Gastrocnemius medialis (tissue), 4 donors: ENCODE results near the gene SYNJ2. TPM values are rescaled to one million over a fixed set of nuclear protein-coding genes. Genes with fewer than 3 reads are reported as not detected.
A peak's percentile ranks its signal among the peaks of the same experiment; 100 is the strongest.

Source experiments
- ATAC-seq, 2 donors: fragments of 150-250 bp; one replicate each; pipeline ENCODE4 v1.9.1; 2016
- DNase-seq, 2 donors: peaks; one replicate each; pipeline ENCODE4 v3.0.0-alpha.2; 2019
- H3K27ac ChIP-seq, 4 donors: fragments of 200-600 bp; sonication (generic); 1 replicate in 1 of 4; 2 replicates in 3 of 4; pipeline ENCODE4 v1.5.1; 2016 to 2018; ENCODE audit warnings: mild to moderate bottlenecking in 2 of 4, moderate library complexity in 1 of 4
- H3K27me3 ChIP-seq, 3 donors: fragments of 200-600 bp; sonication (generic) in 2 of 3; 1 replicate in 1 of 3; 2 replicates in 2 of 3; pipeline versions ENCODE4 v1.5.1 to v1.6.0; 2016 to 2019; ENCODE audit warnings: mild to moderate bottlenecking in 1 of 3, moderate library complexity in 1 of 3
- H3K36me3 ChIP-seq, 2 donors: fragments of 200-600 bp; sonication (generic) in 1 of 2; one replicate each; pipeline ENCODE4 v1.5.1; 2017 to 2018
- H3K4me1 ChIP-seq, 2 donors: fragments of 200-600 bp; sonication (generic) in 1 of 2; one replicate each; pipeline ENCODE4 v1.5.1; 2016 to 2017; ENCODE audit warnings: mild to moderate bottlenecking in 2 of 2
- H3K4me3 ChIP-seq, 4 donors: fragments of 200-600 bp; sonication (generic) in 3 of 4; 1 replicate in 1 of 4; 2 replicates in 3 of 4; pipeline ENCODE4 v1.5.1; 2016 to 2019; ENCODE audit warnings: mild to moderate bottlenecking in 2 of 4
- H3K9me3 ChIP-seq, 3 donors: fragments of 200-600 bp; sonication (generic) in 2 of 3; 1 replicate in 1 of 3; 2 replicates in 2 of 3; pipeline ENCODE4 v1.5.1; 2016 to 2019
- CTCF ChIP-seq, 5 experiments: fragments of 450-650 bp in 3 of 5; fragments of 200-600 bp in 2 of 5; sonication (generic) in 2 of 5; IDR thresholded peaks in 4 of 5; conservative IDR thresholded peaks in 1 of 5; 1 replicate in 4 of 5; 2 replicates in 1 of 5; pipeline ENCODE4 v1.5.1; 2016 to 2019; ENCODE audit warnings: antibody characterized with exemption in 5 of 5, mild to moderate bottlenecking in 3 of 5, moderate library complexity in 3 of 5
- POLR2A ChIP-seq, 2 donors: fragments of 450-650 bp; IDR thresholded peaks; one replicate each; pipeline ENCODE4 v1.6.1; 2017; ENCODE audit warnings: antibody characterized with exemption in 2 of 2, mild to moderate bottlenecking in 2 of 2, moderate library complexity in 2 of 2
- in situ Hi-C, 4 donors: fragments of 200-750 bp; cut with MboI; loops; one replicate each; pipeline versions ENCODE4 v1.15.0 to v1.8.0; 2017; ENCODE audit warnings: low sequenced_read_pairs in 4 of 4
- intact Hi-C: fragments of 100-400 bp; cut with DNase I; formaldehyde crosslinking; loops from one replicate; pipeline ENCODE4 v1.15.1; 2023; ENCODE audit warnings: low total_unique reads
- total RNA-seq, 4 donors: library from RNA; depleted of rRNA; stranded (reverse); fragments of >200 nt; gene quantifications; one replicate each; pipeline versions ENCODE4 v1.1.0 to v1.2.3, GENCODE V29; 2016

Gene SYNJ2
- total RNA-seq, 4 donors from 2014 or later: 3.9 to 17.0 (median 7.0) TPM

DNA sequence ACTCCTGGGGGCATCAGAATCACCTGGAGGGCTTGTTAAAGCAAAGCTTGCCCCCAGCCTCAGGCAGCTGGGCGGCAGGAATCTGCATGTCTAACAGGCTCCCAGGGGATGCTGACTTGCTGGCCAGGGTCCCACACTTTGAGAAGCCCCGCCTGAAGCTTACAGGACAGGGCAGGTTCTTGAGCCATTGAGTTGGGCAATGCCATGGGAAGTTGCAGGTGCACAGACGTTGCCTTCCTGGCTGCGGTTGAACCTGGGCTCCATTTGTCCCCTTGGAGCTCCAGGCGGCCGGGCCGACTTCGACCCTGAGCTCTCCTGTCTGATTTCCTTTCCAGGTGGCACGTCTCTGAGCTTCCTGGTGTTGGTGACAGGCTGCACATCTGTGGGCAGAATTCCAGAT, 46.8 kb downstream of the SYNJ2 start:
- DNase-seq (no peak), ATAC-seq (no peak)
- TF ChIP-seq POLR2A (IDR thresholded peaks at IDR 0.05): no peak
- TF ChIP-seq CTCF (IDR thresholded peaks at IDR 0.05 in 4 of 5, conservative IDR thresholded peaks at IDR 0.05 in 1 of 5): no peak
- H3K27me3 ChIP-seq: no peaks in the 10 kb centered on the region
- intact Hi-C loops: no loop called here
- no peaks in the 10 kb centered on the region for H3K9me3 ChIP-seq
- no peak overlapping the region for H3K27ac ChIP-seq
- H3K4me3 ChIP-seq: no peak overlapping the region
- H3K36me3 ChIP-seq: no peaks in the 10 kb centered on the region
- in situ Hi-C loops: no loop called here
- peaks cover 8 to 18% of the 10 kb centered on the region in 2 donors for H3K4me1 ChIP-seq

- Histone ChIP-seq H3K4me3 (no peak overlapping the region), H3K27ac (no peak overlapping the region), H3K9me3 (no peaks in the 10 kb centered on the region), H3K27me3 (no peaks in the 10 kb centered on the region), H3K36me3 (no peaks in the 10 kb centered on the region), H3K4me1 (peaks cover 8 to 18% of the 10 kb centered on the region in 2 donors)
- TF ChIP-seq CTCF (IDR thresholded peaks at IDR 0.05 in 4 of 5, conservative IDR thresholded peaks at IDR 0.05 in 1 of 5) (no peak), POLR2A (IDR thresholded peaks at IDR 0.05) (no peak)
- ATAC-seq (no peak), DNase-seq (no peak)
- intact Hi-C loops: no loop called here
- in situ Hi-C loops: no loop called here
These were observed 47.2 kb downstream of the SYNJ2 start for GRCh38 chr6:158028876-158029275.

GRCh38 chr6:158029668-158030230, 48.1 kb downstream of the SYNJ2 start:
- intact Hi-C loops: no loop called here
- no peak overlapping the region for H3K27ac ChIP-seq
- in situ Hi-C loops: no loop called here

DNA sequence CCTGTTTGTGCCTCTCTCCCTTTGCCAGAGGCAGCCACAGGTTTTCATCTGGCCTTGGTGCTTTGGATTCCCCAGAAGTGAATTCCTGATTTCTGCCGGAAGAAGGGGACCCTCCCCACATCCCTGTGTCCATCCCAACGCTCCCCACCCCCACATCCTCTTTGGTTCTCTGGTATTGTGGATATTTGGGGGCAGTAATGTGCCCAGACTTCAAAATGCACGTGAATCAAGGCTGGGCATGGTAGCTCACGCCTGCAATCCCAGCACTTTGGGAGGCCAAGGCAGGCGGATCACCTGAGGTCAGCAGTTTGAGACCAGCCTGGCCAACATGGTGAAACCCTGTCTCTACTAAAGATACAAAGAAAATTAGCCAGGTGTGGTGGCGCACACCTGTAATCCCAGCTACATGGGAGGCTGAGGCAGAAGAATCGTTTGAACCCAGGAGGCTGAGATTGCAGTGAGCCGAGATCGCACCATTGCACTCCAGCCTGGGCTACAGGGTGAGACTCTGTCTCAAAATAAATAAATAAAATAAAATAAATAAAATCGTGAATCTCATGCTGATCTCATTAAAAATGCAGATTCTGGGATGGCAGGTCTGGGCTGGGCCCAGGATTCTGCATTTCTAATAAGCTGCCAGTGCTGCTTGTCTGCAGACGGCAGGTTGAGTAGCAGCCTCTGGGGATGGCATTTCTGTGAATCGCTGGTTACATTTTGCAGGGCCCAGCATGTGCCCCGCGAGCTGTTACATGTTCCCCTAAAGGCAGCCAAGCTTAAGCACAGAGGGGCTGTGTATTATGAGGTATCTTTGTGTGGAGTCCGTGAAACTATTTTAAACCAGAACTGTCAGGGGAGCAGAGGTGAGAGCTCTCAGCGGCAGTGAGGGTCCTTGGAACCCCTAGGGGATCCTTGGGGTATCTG, 49.0 kb downstream of the SYNJ2 start:
- Histone ChIP-seq H3K9me3 (no peaks in the 10 kb centered on the region), H3K4me1 (peaks cover 8 to 18% of the 10 kb centered on the region in 2 donors), H3K4me3 (no peak overlapping the region), H3K36me3 (no peaks in the 10 kb centered on the region), H3K27ac (peak overlapping the region in 2 of 4 donors; percentile 6 to 31), H3K27me3 (no peaks in the 10 kb centered on the region)
- intact Hi-C loops: no loop called here
- in situ Hi-C loops: no loop called here
- TF ChIP-seq POLR2A (IDR thresholded peaks at IDR 0.05) (no peak), CTCF (IDR thresholded peaks at IDR 0.05 in 4 of 5, conservative IDR thresholded peaks at IDR 0.05 in 1 of 5) (no peak)
- ATAC-seq (no peak), DNase-seq (no peak)

More at GRCh38 chr6:158029668-158030230, 48.1 kb downstream of the SYNJ2 start:
- Histone ChIP-seq H3K4me1 (peaks cover 8 to 18% of the 10 kb centered on the region in 2 donors), H3K27me3 (no peaks in the 10 kb centered on the region), H3K36me3 (no peaks in the 10 kb centered on the region), H3K9me3 (no peaks in the 10 kb centered on the region), H3K4me3 (no peak overlapping the region)
- DNase-seq (no peak), ATAC-seq (no peak)
- TF ChIP-seq CTCF (IDR thresholded peaks at IDR 0.05 in 4 of 5, conservative IDR thresholded peaks at IDR 0.05 in 1 of 5) (no peak), POLR2A (IDR thresholded peaks at IDR 0.05) (no peak)
